NT2/D1 (cell line): ENCODE results near the gene INTS2.
"Not testable (repeated sequence)": the region's sequence is repeated elsewhere in the genome, so short reads cannot be mapped to it uniquely, and the experiment has no call there.

ENCODE experiments used
- DNase-seq: peaks from one replicate; pipeline ENCODE4 v3.0.0-alpha.2; 2011; ENCODE audit warnings: low read depth, low spot score
- H3K27me3 ChIP-seq: 2 replicates; pipeline ENCODE4 v1.6.0; 2011; ENCODE audit warnings: mild to moderate bottlenecking; ENCODE audit not compliant: insufficient read length, insufficient read depth
- H3K36me3 ChIP-seq: 2 replicates; pipeline ENCODE4 v1.6.1; 2011; ENCODE audit warnings: mild to moderate bottlenecking, low read length, mixed read lengths; ENCODE audit not compliant: insufficient read depth, insufficient read length
- H3K4me1 ChIP-seq: 2 replicates; pipeline ENCODE4 v1.5.1; 2011; ENCODE audit not compliant: insufficient read depth, insufficient read length
- H3K4me3 ChIP-seq: 2 replicates; pipeline ENCODE4 v1.5.1; 2011; ENCODE audit warnings: low read depth; ENCODE audit not compliant: insufficient read length
- H3K9ac ChIP-seq: 2 replicates; pipeline ENCODE4 v1.6.0; 2011; ENCODE audit warnings: low read depth; ENCODE audit not compliant: insufficient read length
- H3K9me3 ChIP-seq: 2 replicates; pipeline ENCODE4 v1.5.1; 2011; ENCODE audit warnings: mild to moderate bottlenecking, low read length; ENCODE audit not compliant: insufficient read depth
- SUZ12 ChIP-seq: IDR thresholded peaks from 2 replicates; pipeline ENCODE4 v1.6.1; 2011; ENCODE audit not compliant: insufficient read length, insufficient read depth; ENCODE audit errors: extremely low read depth
- YY1 ChIP-seq: IDR thresholded peaks from 2 replicates; pipeline ENCODE4 v1.6.1; 2011; ENCODE audit not compliant: insufficient read length, insufficient read depth
- ZNF274 ChIP-seq: IDR thresholded peaks from 2 replicates; pipeline ENCODE4 v1.6.1; 2011; ENCODE audit warnings: mild to moderate bottlenecking, low read depth, low read length

Gene INTS2

DNA sequence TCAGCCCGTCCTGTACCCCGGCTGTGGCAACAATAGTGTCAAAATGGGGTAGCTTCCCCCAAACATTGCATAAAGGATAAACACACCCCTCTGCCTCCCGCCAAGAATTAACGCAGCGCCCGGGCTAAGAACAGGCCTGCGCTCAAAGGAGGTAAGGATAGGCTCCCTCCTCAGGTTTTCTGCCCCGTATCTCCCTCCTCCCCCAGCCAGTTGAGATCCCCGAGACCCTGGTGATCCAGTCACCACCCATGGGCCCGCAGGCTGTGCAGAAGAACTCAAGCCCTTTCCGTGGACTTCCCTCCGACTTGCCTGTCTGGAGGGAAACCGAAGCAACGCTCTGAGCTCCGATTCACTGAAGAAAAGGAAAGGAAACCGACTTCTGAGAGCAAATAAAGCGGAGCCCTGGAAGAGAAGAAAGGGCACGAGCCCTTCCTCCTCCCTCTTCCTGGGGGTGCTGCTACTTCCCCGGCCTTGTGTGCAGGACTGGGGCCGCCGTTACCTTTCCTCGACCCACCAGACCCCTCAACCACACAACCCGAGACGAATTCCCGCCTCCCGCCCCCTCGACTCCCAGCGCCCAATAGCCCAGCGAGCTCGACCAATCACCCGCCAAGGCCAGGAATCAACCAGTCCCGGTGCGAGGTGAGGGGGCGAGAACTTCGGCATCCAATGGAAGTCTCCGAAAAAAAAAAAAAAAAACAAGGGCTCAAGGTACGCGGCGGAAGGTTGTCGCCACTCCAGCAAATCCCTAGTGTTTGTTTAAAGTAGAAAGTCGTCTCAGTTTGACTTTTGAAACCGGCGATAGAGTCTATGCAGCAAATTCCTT is 64.6 kb downstream of the INTS2 start, which contains the start of gene BRIP1:
Gene BRIP1 (minus strand): TSS at position 554 of the 826 bp plus-strand sequence. CDS start 1,989 bp downstream, outside the sequence.
- Histone ChIP-seq H3K9ac (peak within 1 kb of the TSS; percentile 94), H3K9me3 (no peaks in the 10 kb centered on the region), H3K36me3 (peaks cover 43% of the 10 kb centered on the region), H3K4me3 (peak within 1 kb of the TSS; percentile 90), H3K27me3 (no peaks in the 10 kb centered on the region), H3K4me1 (no peaks in the 10 kb centered on the region)
- peak; percentile 92 for DNase-seq
- TF ChIP-seq ZNF274 (no peak), SUZ12 (no peak), YY1 (no peak)

- peak overlapping the region; percentile 94 for H3K9ac ChIP-seq
- H3K9me3 ChIP-seq = no peaks in the 10 kb centered on the region
- no peaks in the 10 kb centered on the region for H3K4me1 ChIP-seq
- no peak for DNase-seq
- peaks cover 38% of the 10 kb centered on the region for H3K36me3 ChIP-seq
- no peaks in the 10 kb centered on the region for H3K27me3 ChIP-seq
- H3K4me3 ChIP-seq = peak overlapping the region; percentile 90
- TF ChIP-seq YY1 (no peak), SUZ12 (no peak), ZNF274 (no peak)
Observed at GRCh38 chr17:61862105-61862574, 65.6 kb downstream of the INTS2 start.

GRCh38 chr17:61860397-61860796 is 67.4 kb downstream of the INTS2 start:
- H3K36me3 ChIP-seq = peaks cover 51% of the 10 kb centered on the region
- not testable (repeated sequence) for DNase-seq, H3K4me3 ChIP-seq, H3K9ac ChIP-seq, H3K4me1 ChIP-seq, H3K9me3 ChIP-seq, H3K27me3 ChIP-seq

GRCh38 chr17:61856035-61856434 is 71.7 kb downstream of the INTS2 start:
- Histone ChIP-seq H3K27me3 (no peaks in the 10 kb centered on the region), H3K9me3 (no peaks in the 10 kb centered on the region), H3K4me3 (no peak overlapping the region), H3K36me3 (peaks cover 79% of the 10 kb centered on the region), H3K9ac (no peak overlapping the region), H3K4me1 (no peaks in the 10 kb centered on the region)
- TF ChIP-seq SUZ12 = no peak
- no peak for TF ChIP-seq ZNF274
- no peak for TF ChIP-seq YY1
- no peak for DNase-seq

GRCh38 chr17:61852857-61853256 is 74.9 kb downstream of the INTS2 start:
- Histone ChIP-seq H3K4me1 (no peaks in the 10 kb centered on the region), H3K9ac (no peak overlapping the region), H3K4me3 (no peak overlapping the region), H3K27me3 (no peaks in the 10 kb centered on the region), H3K9me3 (no peaks in the 10 kb centered on the region), H3K36me3 (peaks cover 72% of the 10 kb centered on the region)
- no peak for DNase-seq
- TF ChIP-seq ZNF274 (no peak), SUZ12 (no peak), YY1 (no peak)

- H3K36me3 ChIP-seq = peaks cover 70% of the 10 kb centered on the region
Observed at GRCh38 chr17:61849674-61850073, 78.1 kb downstream of the INTS2 start.

GRCh38 chr17:61848896-61849295 is 78.9 kb downstream of the INTS2 start:
- DNase-seq = no peak
- peaks cover 68% of the 10 kb centered on the region for H3K36me3 ChIP-seq
- TF ChIP-seq ZNF274 (no peak), SUZ12 (no peak), YY1 (no peak)

More at GRCh38 chr17:61849674-61850073, 78.1 kb downstream of the INTS2 start:
- Histone ChIP-seq H3K4me1 (no peaks in the 10 kb centered on the region), H3K4me3 (no peak overlapping the region), H3K27me3 (no peaks in the 10 kb centered on the region), H3K9me3 (no peaks in the 10 kb centered on the region), H3K9ac (no peak overlapping the region)
- TF ChIP-seq YY1 (no peak), SUZ12 (no peak), ZNF274 (no peak)
- DNase-seq = no peak

More at GRCh38 chr17:61848896-61849295, 78.9 kb downstream of the INTS2 start:
- Histone ChIP-seq H3K9me3 (no peaks in the 10 kb centered on the region), H3K4me3 (no peak overlapping the region), H3K9ac (no peak overlapping the region), H3K27me3 (no peaks in the 10 kb centered on the region), H3K4me1 (no peaks in the 10 kb centered on the region)
